Measurements from ENCODE around the gene TRIM8.

DNA sequence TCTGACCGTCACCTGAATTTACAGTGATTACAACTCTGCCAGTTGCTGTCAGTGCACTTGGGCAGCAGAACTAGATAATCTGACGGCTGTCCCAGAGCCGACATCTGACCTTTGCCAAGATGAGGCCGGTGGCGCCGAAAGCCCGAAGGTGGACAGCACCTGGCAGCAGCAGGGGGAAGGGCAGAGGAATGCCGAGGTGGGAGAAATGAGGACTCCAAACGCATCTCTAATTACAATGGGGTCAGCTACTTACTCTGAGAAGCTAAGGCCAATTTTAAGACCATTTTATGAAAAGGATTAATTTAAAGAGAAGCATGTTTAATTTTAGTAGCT is 33.8 kb downstream of the TRIM8 start:
- TF ChIP-seq EZH2 (IDR thresholded peaks at IDR 0.05; ENCODE audit: low read depth) (no peak), CTCF (conservative IDR thresholded peaks at IDR 0.05) (no peak)
